HG03103 (cell line): Measurements from ENCODE around the gene MATN1.

Experiments used
- ATAC-seq: cut with Tn5 transposase; IDR thresholded peaks from one replicate; pipeline ENCODE4 v1.9.1; 2021; ENCODE audit warnings: low read depth; ENCODE audit not compliant: unreplicated experiment

MATN1 gene

GRCh38 chr1:30720271-30721223 is 2.8 kb downstream of the MATN1 start:
- ATAC-seq = no peak

GRCh38 chr1:30719406-30720270 is 3.7 kb downstream of the MATN1 start:
- no peak for ATAC-seq

GRCh38 chr1:30718636-30719405 is 4.6 kb downstream of the MATN1 start:
- peak; percentile 47 for ATAC-seq

GRCh38 chr1:30718091-30718635 is 5.2 kb downstream of the MATN1 start:
- ATAC-seq = peak; percentile 80

- ATAC-seq = no peak
Measured at GRCh38 chr1:30716646-30717045, 6.7 kb downstream of the MATN1 start.

- no peak for ATAC-seq
Measured at GRCh38 chr1:30715886-30716285, 7.5 kb downstream of the MATN1 start.

GRCh38 chr1:30715216-30715615 is 8.2 kb downstream of the MATN1 start:
- ATAC-seq = no peak

- ATAC-seq = no peak
Measured at GRCh38 chr1:30714536-30715090, 8.8 kb downstream of the MATN1 start.

- ATAC-seq = no peak
Measured at GRCh38 chr1:30714025-30714424, 9.4 kb downstream of the MATN1 start.

- no peak for ATAC-seq
Measured at GRCh38 chr1:30713311-30713710, 10.1 kb downstream of the MATN1 start.

- ATAC-seq = no peak
Measured at GRCh38 chr1:30712583-30712982, 10.8 kb downstream of the MATN1 start.

GRCh38 chr1:30710407-30710806 is 13.0 kb downstream of the MATN1 start:
- no peak for ATAC-seq

- ATAC-seq = no peak
Measured at GRCh38 chr1:30708361-30708728, 15.0 kb downstream of the MATN1 start.

GRCh38 chr1:30707412-30708360 is 15.7 kb downstream of the MATN1 start:
- ATAC-seq = no peak

- ATAC-seq = no peak
Measured at GRCh38 chr1:30706528-30706927, 16.9 kb downstream of the MATN1 start.

- ATAC-seq = no peak
Measured at GRCh38 chr1:30705698-30706097, 17.7 kb downstream of the MATN1 start.

- no peak for ATAC-seq
Measured at GRCh38 chr1:30704765-30705509, 18.4 kb downstream of the MATN1 start.

GRCh38 chr1:30704271-30704670 is 19.1 kb downstream of the MATN1 start:
- ATAC-seq = no peak
